DND-41 (cell line): ENCODE data around the gene SH3GLB1.

Source experiments
- ATAC-seq: fragments of 200-7000 bp; cut with Tn5 transposase; 3 replicates; pipeline ENCODE4 v1.9.1; 2021; ENCODE audit warnings: low read depth; ENCODE audit not compliant: insufficient read depth
- DNase-seq: peaks from one replicate; pipeline ENCODE4 v3.0.0-alpha.2; 2020
- H2AFZ ChIP-seq: 2 replicates; pipeline ENCODE4 v1.6.0; 2012; ENCODE audit warnings: low read depth, low read length
- H3K27ac ChIP-seq: 2 replicates; pipeline ENCODE4 v1.5.1; 2012; ENCODE audit warnings: low read length, inconsistent platforms
- H3K27me3 ChIP-seq: fragments of 200-600 bp; sonication (generic); 2 replicates; pipeline ENCODE4 v1.6.0; 2012; ENCODE audit warnings: low read length, mild to moderate bottlenecking, inconsistent platforms; ENCODE audit not compliant: insufficient read depth, poor library complexity
- H3K36me3 ChIP-seq: 2 replicates; pipeline ENCODE4 v1.5.1; 2012; ENCODE audit warnings: low read length, inconsistent platforms; ENCODE audit not compliant: insufficient read depth
- H3K4me1 ChIP-seq: 2 replicates; pipeline ENCODE4 v1.5.1; 2012; ENCODE audit warnings: mild to moderate bottlenecking, low read length; ENCODE audit not compliant: insufficient read depth
- H3K4me2 ChIP-seq: 2 replicates; pipeline ENCODE4 v1.6.0; 2012; ENCODE audit warnings: mild to moderate bottlenecking, moderate library complexity, low read length, inconsistent platforms; ENCODE audit not compliant: insufficient read depth
- H3K4me3 ChIP-seq, 2 experiments: fragments of 200-600 bp in 1 of 2; shearing (Covaris generic) in 1 of 2; 2 replicates each; pipeline ENCODE4 v1.5.1; 2012 to 2016; ENCODE audit warnings: inconsistent platforms in 2 of 2, low read length in 2 of 2, mild to moderate bottlenecking in 2 of 2, low read depth in 1 of 2, moderate library complexity in 1 of 2
- H3K79me2 ChIP-seq: 2 replicates; pipeline ENCODE4 v1.6.0; 2012; ENCODE audit warnings: low read length, inconsistent platforms; ENCODE audit not compliant: insufficient read depth
- H3K9ac ChIP-seq: 2 replicates; pipeline ENCODE4 v1.6.0; 2012; ENCODE audit warnings: low read depth, mild to moderate bottlenecking, inconsistent platforms, low read length, moderate library complexity
- H3K9me3 ChIP-seq: 2 replicates; pipeline ENCODE4 v1.5.1; 2012; ENCODE audit warnings: low read length, moderate library complexity, mild to moderate bottlenecking, inconsistent platforms; ENCODE audit not compliant: insufficient read depth, severe bottlenecking
- H4K20me1 ChIP-seq: 2 replicates; pipeline ENCODE4 v1.6.0; 2012; ENCODE audit warnings: low read length; ENCODE audit not compliant: insufficient read depth
- CTCF ChIP-seq: IDR thresholded peaks from 2 replicates; pipeline ENCODE4 v1.5.1; 2012; ENCODE audit warnings: borderline replicate concordance, low read length, moderate library complexity, mild to moderate bottlenecking; ENCODE audit not compliant: poor library complexity, severe bottlenecking; ENCODE audit errors: extremely low read depth

The SH3GLB1 gene

GRCh38 chr1:86795316-86795715 is 90.9 kb downstream of the SH3GLB1 start:
- Histone ChIP-seq H3K4me2 (no peak overlapping the region), H3K79me2 (no peaks in the 10 kb centered on the region), H3K4me3 (no peak overlapping the region), H3K27ac (no peak overlapping the region), H3K9ac (no peak overlapping the region), H4K20me1 (no peaks in the 10 kb centered on the region), H3K4me1 (no peaks in the 10 kb centered on the region), H2AFZ (no peak overlapping the region), H3K36me3 (no peaks in the 10 kb centered on the region), H3K9me3 (no peaks in the 10 kb centered on the region), H3K27me3 (no peaks in the 10 kb centered on the region)
- ATAC-seq (no peak), DNase-seq (no peak)
- TF ChIP-seq CTCF = no peak
